B cell (primary cell): ENCODE results near the gene ETFB.
"Not testable (repeated sequence)": the region's sequence is repeated elsewhere in the genome, so short reads cannot be mapped to it uniquely, and the experiment has no call there.

ENCODE experiments used
- CTCF ChIP-seq: fragments of 200-600 bp; IDR thresholded peaks from one replicate; pipeline ENCODE4 v1.8.0; 2022; ENCODE audit warnings: antibody characterized with exemption, mild to moderate bottlenecking
- EZH2 ChIP-seq: IDR thresholded peaks from 2 replicates; pipeline ENCODE4 v1.6.1; 2012; ENCODE audit warnings: borderline replicate concordance, low read depth, mild to moderate bottlenecking, moderate library complexity, low read length; ENCODE audit not compliant: insufficient read depth, poor library complexity, severe bottlenecking

DNA sequence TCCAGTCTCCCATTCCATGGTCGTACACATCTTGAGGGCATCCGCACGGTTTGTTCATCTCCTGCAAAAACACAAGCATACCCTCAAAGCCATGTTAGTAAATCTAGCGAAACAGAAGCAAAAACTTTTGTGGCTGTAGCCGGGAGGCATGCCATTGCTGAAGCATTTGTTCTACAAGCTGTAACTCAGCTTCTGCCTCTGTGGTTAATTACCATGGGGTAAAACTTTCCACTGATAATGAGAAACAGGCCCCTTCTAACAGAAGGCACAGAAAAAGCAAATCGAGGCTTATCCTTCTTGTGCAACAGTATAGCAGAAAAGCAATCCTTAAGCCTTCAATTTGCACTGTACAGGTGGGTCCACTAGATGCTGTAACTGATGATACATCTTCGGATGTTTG lies 33.7 kb upstream of the ETFB start:
- not testable (repeated sequence) for TF ChIP-seq CTCF, EZH2
